ENCODE results near the gene ZNF407. TPM values are rescaled to one million over a fixed set of nuclear protein-coding genes. Genes with fewer than 3 reads are reported as not detected.

Gene ZNF407
- total RNA-seq, 2 donors from 2014 or later = 13.4 to 14.1 TPM

DNA sequence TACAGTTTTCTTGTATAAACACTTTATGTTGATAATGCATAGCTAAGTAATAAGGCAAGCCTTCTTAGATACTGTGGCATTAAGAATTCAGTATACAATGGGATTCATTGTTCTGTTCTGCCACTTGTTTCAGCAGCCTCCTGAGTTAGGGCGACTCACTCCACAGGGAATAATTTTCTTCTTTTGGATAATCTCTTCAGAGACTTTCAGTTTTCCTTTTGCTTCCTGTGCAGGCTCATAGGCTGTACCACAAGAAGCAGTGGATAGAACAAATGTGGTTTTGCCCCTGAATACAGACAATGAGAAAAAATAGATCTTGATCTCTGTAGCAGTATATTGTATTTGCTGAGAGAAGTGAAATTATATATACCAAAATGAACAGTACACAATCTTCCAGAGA lies 298.0 kb downstream of the ZNF407 start:
- intact Hi-C loops (cut with DNase I) = no loop called here
- no peak for DNase-seq (ENCODE audit: low spot score)

GRCh38 chr18:74896390-74896991 lies 298.8 kb downstream of the ZNF407 start:
- intact Hi-C loops (cut with DNase I) = no loop called here
- no peak for DNase-seq (ENCODE audit: low spot score)

- no peak for DNase-seq (ENCODE audit: low spot score)
- intact Hi-C loops (cut with DNase I) = no loop called here
These were observed 300.4 kb downstream of the ZNF407 start for GRCh38 chr18:74897971-74898657.

- DNase-seq (ENCODE audit: low spot score) = no peak
- intact Hi-C loops (cut with DNase I) = no loop called here
These were observed 301.3 kb downstream of the ZNF407 start for GRCh38 chr18:74898965-74899364.

- intact Hi-C loops (cut with DNase I) = no loop called here
- DNase-seq (ENCODE audit: low spot score) = no peak
These were observed 301.9 kb downstream of the ZNF407 start for GRCh38 chr18:74899554-74899953.

- no peak for DNase-seq (ENCODE audit: low spot score)
- intact Hi-C loops (cut with DNase I) = loop anchor here in 1 of 2 donors (10.0 kb wide), 1 partner anchor 133 kb away; no protein-coding TSS in a partner anchor
These were observed 303.9 kb downstream of the ZNF407 start for GRCh38 chr18:74901362-74902146.

- intact Hi-C loops (cut with DNase I) = loop anchor here in 1 of 2 donors (10.0 kb wide), 1 partner anchor 133 kb away; no protein-coding TSS in a partner anchor
- DNase-seq (ENCODE audit: low spot score) = no peak
These were observed 304.4 kb downstream of the ZNF407 start for GRCh38 chr18:74902147-74902455.

DNA sequence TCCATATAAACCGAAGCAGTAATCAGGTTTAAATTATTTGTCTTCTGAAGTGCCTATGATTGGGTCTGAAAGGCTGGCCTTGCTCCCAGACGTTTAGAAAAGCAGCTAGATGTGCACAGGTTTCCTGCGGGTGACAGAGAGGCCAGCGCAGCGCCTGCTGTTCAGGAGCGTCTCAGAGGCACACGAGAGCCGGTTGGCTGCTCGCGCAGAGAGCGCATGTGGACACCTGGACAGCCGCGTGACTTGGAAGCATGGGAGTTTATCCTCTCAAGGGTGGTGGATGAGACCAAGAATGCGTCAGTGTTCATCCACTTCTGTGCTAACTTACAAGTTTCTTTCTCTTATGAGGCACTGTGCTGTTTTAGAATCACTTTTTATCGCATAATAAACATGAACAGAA lies 307.6 kb downstream of the ZNF407 start:
- intact Hi-C loops (cut with DNase I) = loop anchor here in 1 of 2 donors (10.0 kb wide), 1 partner anchor 130 kb away; no protein-coding TSS in a partner anchor
- no peak for DNase-seq (ENCODE audit: low spot score)

DNA sequence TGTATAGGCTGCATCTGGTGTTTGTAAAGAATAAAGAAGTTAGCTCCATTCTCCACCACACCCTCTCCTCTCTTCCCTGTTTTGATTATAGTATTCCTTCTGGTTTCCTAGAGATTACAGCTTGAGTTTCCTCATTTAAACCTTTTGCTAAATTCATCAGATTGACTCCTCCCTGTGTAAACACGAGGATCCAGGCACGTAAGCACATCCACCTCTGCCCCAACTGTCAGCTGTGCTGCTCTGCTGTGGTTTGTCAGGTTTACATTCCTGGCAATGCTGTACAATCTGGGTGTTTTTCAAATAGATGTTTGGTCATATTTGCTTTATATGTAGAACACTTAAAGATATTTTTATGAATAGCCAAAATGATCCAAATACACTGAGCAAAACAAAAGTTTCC lies 308.5 kb downstream of the ZNF407 start:
- intact Hi-C loops (cut with DNase I) = loop anchor here in 1 of 2 donors (10.0 kb wide), 1 partner anchor 129 kb away; no protein-coding TSS in a partner anchor

DNA sequence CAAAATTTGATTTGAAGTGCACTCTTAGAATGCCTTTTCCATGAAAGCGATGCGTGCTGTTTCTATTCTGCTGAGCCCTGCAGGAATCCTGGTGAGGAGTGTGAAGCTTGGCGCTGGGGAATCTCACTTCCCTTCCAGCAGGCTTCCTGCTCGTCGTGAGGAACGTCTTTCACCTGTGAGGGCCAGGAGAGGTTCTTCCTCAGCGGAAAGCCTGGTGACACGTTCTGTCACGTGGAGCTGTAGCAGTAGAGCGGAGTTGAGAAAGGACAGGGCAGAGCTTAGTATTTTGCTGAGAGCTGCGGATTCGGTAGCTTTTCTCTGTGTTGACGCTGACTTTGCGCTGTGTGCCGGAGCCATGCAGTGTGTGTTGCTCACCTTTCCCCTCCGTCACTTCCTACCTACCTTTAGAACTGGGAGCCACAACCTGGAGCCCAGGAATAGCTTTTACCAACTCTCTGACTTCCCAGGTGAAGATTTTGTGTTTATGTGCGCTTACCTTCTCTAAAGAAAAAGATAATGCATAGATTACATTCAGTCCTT lies 316.5 kb downstream of the ZNF407 start:
- intact Hi-C loops (cut with DNase I) = no loop called here
- no peak for DNase-seq (ENCODE audit: low spot score)

More for the DNA sequence above, 308.5 kb downstream of the ZNF407 start:
- no peak for DNase-seq (ENCODE audit: low spot score)

DNA sequence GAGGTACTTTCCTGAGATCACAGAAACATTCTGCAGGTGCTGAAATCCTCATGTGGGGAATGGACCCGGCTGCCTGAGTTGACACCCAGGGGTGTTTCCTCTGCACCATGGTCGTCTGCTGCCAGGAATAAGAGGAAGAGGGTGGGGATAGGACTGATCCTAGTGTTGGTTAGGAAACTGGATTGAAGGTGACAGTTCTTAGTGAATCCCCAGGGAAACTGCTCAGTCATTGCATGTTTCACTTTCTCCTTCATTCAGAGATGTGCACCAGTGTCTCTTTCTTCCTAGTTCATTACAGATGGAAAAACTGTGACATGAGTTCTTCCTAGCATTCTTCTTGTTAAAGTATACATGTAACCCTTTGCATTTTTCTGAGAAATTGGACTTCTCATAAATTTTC lies 317.0 kb downstream of the ZNF407 start:
- intact Hi-C loops (cut with DNase I) = no loop called here

GRCh38 chr18:74916773-74917393 lies 319.2 kb downstream of the ZNF407 start:
- intact Hi-C loops (cut with DNase I) = no loop called here
- DNase-seq (ENCODE audit: low spot score) = no peak

More for the DNA sequence above, 317.0 kb downstream of the ZNF407 start:
- no peak for DNase-seq (ENCODE audit: low spot score)

- intact Hi-C loops (cut with DNase I) = no loop called here
- no peak for DNase-seq (ENCODE audit: low spot score)
These were observed 320.7 kb downstream of the ZNF407 start for GRCh38 chr18:74918276-74918790.

DNA sequence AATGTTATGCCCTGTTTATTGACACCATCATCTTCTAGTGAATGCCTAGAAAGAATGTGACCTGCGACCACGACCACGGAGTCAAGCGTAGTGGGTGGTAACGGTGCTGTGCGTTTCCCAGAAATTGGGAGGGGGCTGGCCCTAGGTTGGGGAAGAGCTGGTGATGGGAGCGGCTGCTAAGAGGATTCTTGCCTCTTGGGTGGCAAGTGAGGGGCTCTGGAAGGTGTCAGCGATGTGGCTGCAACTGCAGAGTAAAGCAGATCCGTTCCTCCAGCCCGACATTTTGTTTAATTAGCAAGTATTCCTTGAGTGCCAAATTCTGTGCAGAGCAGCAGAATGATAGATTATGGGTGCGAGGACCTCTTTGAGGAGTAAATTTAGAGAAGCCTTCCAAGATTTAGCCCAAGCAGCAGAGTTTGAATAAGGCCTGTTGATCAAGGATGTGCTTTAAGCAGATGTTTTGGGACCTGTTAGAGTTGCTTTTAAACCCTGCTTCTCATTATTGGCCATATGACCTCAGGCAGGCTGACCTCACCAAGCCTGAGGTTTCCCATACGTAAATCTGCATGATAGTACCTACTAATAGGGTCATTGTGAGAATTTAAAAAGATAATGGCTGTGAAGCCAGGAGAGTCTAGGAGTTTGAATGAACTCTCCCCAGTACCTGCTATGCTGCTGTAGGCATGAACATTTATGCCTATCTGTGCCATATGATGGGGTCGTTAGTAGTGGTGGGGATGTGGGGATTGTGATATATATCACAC lies 323.6 kb downstream of the ZNF407 start:
- intact Hi-C loops (cut with DNase I) = no loop called here

DNA sequence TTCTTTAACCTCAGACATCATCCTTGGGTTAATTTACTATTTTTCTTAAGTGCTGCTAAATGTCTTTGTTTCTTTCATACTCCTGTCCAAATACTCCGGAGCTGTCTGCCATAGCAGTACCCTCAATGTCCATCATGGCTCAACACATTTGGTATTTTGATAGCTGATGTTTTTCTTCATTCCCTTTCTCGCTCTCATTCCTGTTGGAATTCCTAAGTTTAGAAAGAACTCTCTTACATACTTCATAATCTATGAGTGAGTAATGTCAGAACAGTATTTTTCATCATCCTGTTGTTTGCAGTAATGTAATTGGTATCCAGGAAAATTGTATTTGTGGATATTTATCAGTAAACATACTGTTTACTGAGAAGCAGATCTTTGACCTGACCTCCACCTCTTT lies 328.4 kb downstream of the ZNF407 start:
- intact Hi-C loops (cut with DNase I) = no loop called here
- no peak for DNase-seq (ENCODE audit: low spot score)

More for the DNA sequence above, 323.6 kb downstream of the ZNF407 start:
- no peak for DNase-seq (ENCODE audit: low spot score)

GRCh38 chr18:74928194-74928968 lies 330.7 kb downstream of the ZNF407 start:
- DNase-seq (ENCODE audit: low spot score) = no peak
- intact Hi-C loops (cut with DNase I) = no loop called here

GRCh38 chr18:74929110-74929509 lies 331.4 kb downstream of the ZNF407 start:
- intact Hi-C loops (cut with DNase I) = no loop called here
- no peak for DNase-seq (ENCODE audit: low spot score)

DNA sequence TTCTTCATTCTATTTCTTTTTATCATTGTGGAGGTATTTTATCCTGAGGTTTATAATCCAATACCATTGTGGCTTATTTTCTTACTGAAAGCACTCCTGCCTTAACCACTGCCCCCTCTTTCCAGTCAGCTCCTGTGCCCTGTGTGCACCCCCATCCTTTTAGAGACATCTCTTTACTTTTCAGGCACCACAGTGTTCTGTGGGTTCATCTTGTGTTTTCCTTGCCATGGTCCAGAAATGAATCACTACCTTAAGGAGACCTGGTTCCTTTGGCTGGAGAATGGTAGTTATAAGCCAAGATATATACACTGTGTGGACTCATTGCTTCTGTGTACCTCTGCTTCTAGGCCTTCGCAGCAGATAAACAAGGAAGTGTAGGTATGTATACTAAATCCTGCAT lies 332.9 kb downstream of the ZNF407 start:
- intact Hi-C loops (cut with DNase I) = no loop called here
- no peak for DNase-seq (ENCODE audit: low spot score)

All from posterior vena cava (tissue), 2 donors.